ENCODE data around the gene ALPI.
"Not testable (repeated sequence)": the region's sequence is repeated elsewhere in the genome, so short reads cannot be mapped to it uniquely, and the experiment has no call there.

- not testable (repeated sequence) for TF ChIP-seq ARNTL (CRISPR knock-in tag; IDR thresholded peaks at IDR 0.05; ENCODE audit: borderline replicate concordance, low read depth); PPARA (CRISPR knock-in tag; IDR thresholded peaks at IDR 0.05; ENCODE audit: borderline replicate concordance); ISL1 (CRISPR knock-in tag; IDR thresholded peaks at IDR 0.05); ZNF8 (CRISPR knock-in tag; IDR thresholded peaks at IDR 0.05); RARB (CRISPR knock-in tag; IDR thresholded peaks at IDR 0.05); OSR1 (CRISPR knock-in tag; IDR thresholded peaks at IDR 0.05); SNAI2 (CRISPR knock-in tag; IDR thresholded peaks at IDR 0.05); ESRRG (CRISPR knock-in tag; IDR thresholded peaks at IDR 0.05)
- TF ChIP-seq, protein P1, sequence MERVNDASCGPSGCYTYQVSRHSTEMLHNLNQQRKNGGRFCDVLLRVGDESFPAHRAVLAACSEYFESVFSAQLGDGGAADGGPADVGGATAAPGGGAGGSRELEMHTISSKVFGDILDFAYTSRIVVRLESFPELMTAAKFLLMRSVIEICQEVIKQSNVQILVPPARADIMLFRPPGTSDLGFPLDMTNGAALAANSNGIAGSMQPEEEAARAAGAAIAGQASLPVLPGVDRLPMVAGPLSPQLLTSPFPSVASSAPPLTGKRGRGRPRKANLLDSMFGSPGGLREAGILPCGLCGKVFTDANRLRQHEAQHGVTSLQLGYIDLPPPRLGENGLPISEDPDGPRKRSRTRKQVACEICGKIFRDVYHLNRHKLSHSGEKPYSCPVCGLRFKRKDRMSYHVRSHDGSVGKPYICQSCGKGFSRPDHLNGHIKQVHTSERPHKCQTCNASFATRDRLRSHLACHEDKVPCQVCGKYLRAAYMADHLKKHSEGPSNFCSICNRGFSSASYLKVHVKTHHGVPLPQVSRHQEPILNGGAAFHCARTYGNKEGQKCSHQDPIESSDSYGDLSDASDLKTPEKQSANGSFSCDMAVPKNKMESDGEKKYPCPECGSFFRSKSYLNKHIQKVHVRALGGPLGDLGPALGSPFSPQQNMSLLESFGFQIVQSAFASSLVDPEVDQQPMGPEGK (CRISPR knock-in tag; IDR thresholded peaks at IDR 0.05; ENCODE audit: borderline replicate concordance), result not testable (repeated sequence)
- TF ChIP-seq, protein P2, sequence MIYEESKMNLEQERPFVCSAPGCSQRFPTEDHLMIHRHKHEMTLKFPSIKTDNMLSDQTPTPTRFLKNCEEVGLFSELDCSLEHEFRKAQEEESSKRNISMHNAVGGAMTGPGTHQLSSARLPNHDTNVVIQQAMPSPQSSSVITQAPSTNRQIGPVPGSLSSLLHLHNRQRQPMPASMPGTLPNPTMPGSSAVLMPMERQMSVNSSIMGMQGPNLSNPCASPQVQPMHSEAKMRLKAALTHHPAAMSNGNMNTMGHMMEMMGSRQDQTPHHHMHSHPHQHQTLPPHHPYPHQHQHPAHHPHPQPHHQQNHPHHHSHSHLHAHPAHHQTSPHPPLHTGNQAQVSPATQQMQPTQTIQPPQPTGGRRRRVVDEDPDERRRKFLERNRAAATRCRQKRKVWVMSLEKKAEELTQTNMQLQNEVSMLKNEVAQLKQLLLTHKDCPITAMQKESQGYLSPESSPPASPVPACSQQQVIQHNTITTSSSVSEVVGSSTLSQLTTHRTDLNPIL (CRISPR knock-in tag; IDR thresholded peaks at IDR 0.05; ENCODE audit: low read depth), result not testable (repeated sequence)
These were observed 13.5 kb upstream of the ALPI start for GRCh38 chr2:232442431-232442830.
